SK-N-MC (cell line): ENCODE results near the gene ANKRD11.

Experiments used
- EZH2 ChIP-seq: fragments of 200-600 bp; sonication (generic); IDR thresholded peaks from one replicate; pipeline ENCODE4 v1.6.1; 2017; ENCODE audit warnings: antibody characterized with exemption
- POLR2AphosphoS5 ChIP-seq: IDR thresholded peaks from 2 replicates; pipeline ENCODE4 v1.6.1; 2012; ENCODE audit warnings: mild to moderate bottlenecking, low read depth, low read length, borderline replicate concordance

GRCh38 chr16:89506791-89507191, 16.4 kb upstream of the ANKRD11 start:
- TF ChIP-seq EZH2 (no peak), POLR2AphosphoS5 (no peak)
